ENCODE measurements around the gene SATB1.
A peak's percentile ranks its signal among the peaks of the same experiment; 100 is the strongest.
"Not testable (repeated sequence)": the region's sequence is repeated elsewhere in the genome, so short reads cannot be mapped to it uniquely, and the experiment has no call there.

SATB1 gene

DNA sequence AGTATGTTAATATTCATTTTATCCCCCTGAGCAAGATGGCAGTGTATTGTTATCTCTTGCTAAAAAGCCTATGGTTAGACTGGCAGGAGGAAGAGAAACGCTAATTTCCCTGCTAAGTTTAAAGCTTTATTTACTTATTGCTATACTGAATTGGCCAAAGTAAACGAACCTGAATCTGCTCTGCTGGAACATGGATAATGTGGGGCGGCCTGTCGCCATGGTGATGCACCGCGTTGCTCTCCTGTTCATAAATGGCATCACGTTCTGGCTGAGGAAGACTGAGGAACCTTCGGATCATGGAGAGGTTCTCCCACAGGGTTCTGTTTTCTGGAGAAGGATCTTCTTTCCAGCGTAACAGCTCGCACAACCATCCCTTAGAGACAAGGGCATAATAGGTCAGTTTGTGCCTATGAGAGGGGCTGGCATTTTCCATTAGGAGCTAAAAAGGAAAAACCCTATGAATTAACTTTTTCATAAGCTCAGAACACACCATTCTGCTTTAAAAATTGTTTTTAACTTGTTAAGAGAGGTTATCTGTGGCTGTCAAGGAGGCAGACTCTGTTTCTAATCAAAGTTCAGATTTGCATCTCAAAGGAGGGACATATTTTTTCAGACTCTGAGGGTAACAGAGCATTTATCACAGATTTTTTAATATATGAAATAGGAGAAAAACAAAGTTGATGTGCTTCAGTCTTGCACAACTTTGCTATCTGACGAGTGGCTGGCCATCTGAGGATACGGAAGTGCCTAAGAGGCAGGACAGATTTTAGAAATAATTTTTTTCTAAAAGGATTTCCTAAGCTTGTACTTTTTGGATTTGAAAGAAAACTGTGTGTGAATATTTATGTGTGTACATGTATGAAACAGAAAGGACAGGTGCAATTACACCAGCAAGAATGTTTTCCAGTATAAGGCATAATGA, 73.1 kb downstream of the SATB1 start:
- DNase-seq (ENCODE audit: low read depth): no peak

DNA sequence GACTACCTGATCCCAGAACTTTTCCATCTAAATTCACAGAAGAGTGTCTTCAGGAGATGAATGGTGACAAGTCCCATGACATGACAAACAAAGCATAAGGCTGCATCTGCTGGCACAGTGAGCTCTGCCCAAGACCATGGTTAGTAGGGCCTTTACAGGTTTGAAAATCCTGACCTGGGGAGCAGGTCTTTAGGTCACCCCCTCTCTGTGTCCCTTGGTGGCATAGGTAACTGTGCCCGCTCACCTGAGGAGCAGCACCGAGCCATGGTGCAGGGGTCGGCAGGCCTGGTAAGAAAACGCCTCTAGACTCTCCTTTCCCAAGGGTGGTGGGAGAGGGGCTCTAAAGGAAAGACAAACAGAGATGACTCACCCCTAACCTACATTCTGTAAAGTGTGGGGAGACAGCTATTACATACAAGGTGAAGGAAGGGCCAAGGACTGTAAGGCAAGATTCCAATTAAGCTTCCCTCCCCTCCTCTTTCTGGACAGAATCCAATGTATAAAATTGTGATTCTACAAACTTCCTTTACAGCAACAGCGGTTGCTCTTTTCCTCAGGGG, 74.0 kb downstream of the SATB1 start:
- DNase-seq (ENCODE audit: low read depth): no peak

DNA sequence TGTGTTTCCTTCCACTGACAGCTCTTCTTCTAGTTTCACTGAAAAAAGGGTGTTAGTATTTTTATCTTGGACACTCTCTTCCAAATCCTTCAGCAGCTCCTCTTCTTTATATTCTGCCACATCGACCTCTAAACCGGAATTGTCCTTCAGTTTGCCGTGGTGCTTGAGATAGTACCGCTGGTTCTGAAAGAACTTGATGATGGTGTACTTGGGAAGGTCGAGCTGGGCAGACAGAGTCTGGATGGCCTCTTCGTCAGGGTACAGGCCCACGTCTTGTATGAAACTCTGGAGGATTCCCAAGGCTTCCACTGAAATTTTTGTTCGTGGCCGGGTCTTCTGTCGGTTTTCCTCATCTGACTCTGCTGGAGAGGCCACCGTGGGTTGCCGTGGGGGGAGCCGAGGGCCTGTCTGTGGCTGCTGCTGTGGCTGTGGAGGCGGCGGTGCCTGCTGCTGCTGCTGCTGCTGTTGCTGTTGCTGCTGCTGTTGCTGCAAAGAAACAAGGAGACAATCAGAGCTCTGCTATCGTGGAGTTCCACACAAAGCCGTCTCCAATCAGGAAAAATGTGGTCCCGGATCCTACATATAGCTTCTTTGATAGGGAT, 75.8 kb downstream of the SATB1 start:
- DNase-seq (ENCODE audit: low read depth): no peak

DNA sequence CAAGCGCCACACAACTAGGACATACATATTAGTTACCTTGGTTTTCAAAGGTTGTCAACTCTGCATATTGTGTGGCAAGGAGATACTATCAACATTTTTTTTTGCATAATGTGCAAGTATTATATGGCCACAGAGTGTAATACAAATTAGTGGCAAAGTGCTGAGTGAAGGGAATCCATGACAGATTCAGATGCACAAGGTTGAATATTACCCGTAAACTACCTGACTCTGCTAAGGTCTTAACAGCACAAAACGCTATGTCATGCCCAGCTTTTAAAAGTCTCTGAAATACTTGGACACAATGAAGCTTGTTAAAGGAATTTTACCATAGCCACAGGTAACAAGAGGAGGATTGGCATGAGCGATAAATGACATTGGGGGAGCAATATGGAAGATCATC, 79.0 kb downstream of the SATB1 start:
- no peak for DNase-seq (ENCODE audit: low read depth)

DNA sequence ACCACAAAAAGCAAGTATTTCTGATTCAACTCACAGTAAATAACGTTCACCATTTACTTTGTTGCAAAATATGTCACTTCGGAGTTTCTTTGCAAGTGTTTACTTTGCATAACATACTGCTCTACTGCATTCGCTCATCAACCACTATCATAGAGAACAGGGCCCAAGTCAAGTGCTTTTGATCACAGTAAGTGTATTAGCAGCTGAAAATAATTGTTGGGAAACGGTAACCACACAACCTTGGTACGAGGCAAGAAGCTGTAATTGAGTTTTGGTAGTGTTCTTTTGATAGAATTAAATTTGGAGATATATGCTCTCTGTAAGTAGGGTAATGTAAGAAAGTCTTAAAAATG, 80.1 kb downstream of the SATB1 start:
- DNase-seq (ENCODE audit: low read depth): no peak

DNA sequence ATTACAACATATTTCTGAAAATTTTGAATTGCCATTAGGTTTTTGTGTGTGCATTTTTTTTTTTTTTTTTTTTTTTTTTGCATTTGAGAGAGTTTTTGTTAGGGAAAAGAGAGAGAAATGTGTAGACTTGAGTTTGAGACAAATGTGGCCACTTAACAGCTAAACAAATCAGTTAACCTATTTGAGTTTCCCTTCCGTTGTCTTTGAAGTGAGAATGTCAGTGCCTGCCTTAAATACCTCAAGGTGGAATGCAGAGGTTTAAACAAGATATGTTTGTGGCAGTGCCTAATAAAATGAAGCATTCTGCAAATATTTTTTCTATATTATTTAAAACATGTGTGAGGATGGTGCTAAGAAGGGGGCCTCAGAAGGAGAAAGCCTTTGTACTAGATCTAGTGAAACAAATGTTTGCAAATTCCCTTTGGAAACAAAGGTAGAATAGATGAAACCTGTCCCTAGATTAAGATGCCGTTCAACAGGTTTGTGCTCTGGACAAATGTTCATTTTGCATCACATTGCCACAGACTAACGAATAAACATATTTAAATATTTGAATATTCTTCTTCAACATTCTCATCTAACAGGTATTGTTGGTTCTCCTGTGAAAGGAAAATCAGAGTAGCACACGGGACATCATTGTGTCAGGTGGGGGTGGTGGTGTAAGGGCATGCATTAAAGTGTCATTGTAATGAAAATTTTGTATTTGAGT, 80.7 kb downstream of the SATB1 start:
- DNase-seq (ENCODE audit: low read depth): no peak

DNA sequence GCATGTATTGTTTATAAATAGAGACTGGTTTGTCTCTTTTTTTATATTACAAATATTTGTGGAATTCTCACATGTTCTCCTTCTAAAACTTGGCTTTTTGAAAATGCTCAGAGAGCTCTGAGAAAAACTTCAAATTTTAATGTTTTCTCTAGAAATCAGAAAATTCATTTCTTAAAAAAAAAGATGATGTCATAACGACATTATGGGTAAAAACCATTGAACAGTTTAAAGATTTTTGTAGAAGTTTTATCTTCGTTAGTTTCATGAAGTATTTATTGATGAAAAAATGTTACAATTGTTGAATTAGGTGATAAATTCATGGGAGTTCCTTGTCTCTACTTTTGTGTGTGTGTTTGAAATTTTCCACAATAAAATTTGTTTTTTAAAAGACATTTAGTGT, 81.3 kb downstream of the SATB1 start:
- no peak for DNase-seq (ENCODE audit: low read depth)

DNA sequence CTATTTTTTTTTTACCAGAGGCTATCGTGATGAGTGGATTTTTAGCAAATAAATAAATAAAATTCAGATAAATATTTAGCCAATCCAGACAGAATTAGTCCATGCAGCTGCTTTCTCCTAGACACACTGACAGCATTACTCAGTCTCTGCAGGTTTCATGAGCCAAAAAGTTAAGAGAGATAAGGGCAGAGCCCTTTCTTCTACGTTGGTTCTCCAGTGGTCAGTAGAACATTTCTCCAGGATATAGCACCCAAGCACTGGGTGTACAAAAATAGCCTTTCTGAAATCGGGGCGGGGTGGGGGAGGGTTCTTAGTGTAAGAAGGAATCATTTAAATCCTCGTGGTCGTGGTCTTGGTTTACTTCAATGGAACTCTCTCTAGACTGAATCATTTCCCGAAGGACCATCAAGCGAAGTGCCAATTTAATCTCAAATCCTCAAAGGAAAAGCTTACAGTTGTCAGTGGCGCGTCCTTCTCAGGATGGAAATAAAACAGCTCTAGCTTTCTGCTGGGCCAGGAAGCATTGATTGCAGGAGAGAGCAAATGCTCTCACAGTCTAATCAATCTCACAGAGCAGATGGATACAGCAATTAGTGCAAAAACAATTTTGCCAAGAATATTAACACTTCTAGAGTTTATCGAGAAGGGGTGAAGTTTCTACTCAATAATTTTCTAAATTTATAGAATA, 86.2 kb downstream of the SATB1 start:
- DNase-seq (ENCODE audit: low read depth): no peak

DNA sequence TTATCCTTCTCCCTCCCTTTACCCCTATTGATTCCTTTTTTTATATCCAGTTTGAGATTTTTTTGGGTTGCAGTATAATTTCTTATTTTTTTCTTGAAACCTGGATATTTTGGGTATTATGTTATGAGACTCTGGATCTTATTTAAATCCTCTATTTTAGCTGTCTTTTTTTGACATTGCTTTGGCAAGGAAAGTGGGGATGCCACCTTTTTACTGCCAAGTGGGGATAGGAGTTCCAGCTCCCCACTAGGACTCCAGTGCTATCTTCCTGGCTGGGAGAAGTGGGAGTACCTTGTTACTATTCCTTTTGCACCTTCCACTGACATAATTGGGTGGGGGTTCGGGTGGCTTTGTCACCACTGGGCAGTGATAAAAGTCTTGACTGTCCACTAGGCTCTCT, 87.9 kb downstream of the SATB1 start:
- DNase-seq (ENCODE audit: low read depth): no peak

DNA sequence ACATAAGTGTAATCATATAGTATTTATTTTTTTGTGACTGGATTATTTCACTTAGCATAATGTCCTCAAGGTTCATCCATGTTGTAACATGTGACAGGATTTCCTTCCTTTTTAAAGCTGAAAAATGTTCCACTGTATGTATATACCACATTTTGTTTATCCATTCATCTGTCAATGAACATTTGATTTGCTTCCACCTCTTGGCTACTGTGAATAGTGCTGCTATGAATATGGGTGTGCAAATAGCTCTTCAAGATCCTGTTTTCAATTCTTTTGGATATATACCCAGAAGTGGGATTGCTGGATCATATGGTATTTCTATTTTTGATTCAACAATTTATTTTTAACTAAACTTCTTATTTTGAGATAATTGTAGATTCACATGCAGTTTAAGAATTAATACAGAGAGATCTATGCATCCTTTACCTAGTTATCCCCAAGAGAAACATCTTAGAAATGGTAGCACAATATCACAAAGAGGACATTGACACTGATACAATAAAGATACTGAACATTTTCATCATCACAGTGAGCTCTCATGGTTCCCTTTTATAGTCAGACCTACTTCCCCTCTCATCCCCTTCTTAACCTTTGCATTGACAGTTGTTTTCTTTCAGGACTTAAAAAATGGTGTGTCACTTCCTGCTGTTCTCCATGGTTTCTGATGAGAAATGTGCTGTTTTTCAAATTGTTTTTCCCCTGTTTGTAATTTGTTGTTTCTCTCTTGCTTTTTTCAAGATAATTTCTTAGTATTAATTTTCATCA, 90.1 kb downstream of the SATB1 start:
- DNase-seq (ENCODE audit: low read depth): no peak

DNA sequence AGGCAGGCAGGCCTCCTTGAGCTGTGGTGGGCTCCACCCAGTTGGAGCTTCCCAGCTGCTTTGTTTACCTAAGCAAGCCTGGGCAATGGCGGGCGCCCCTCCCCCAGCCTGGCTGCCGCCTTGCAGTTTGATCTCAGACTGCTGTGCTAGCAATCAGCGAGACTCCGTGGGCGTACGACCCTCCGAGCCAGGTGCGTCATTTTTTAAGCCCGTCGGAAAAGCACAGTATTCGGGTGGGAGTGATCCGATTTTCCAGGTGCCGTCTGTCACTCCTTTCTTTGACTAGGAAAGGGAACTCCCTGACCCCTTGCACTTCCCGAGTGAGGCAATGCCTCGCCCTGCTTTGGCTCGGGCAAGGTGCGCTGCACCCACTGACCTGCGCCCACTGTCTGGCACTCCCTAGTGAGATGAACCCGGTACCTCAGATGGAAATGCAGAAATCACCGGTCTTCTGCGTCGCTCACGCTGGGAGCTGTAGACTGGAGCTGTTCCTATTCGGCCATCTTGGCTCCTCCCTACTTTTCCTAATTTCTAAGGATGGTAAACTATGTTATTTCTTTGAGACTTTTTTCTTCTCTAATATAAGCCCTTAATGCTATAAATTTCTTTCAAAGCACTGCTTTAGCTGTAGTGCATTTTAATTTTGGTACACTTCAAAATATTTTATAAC, 94.2 kb downstream of the SATB1 start:
- not testable (repeated sequence) for DNase-seq (ENCODE audit: low read depth)

DNA sequence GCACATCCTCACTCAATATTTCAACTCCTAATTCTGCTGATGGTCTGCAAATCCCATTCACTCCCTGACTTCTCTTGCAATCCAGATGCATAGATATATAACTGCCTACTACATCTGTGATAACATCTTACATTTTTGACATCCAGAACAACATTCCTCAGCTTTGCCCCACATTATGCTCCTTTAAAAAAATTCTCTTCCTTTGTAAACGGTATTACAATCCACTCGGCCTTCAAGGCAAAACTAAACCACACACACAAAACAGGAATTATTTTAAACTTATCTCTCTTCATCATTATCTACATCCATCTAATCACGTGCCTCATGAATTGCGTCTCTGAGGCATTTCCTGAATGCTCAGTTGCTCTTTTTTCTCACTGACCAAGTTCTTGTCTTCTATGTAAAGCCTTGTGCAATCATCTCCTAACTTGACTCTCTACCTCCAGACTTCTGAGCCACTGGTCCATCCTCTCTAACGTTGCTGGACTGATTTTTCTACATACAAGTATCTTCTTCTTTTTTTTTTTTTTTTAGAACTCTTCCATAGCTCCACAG, 117.0 kb downstream of the SATB1 start:
- no peak for DNase-seq (ENCODE audit: low read depth)

DNA sequence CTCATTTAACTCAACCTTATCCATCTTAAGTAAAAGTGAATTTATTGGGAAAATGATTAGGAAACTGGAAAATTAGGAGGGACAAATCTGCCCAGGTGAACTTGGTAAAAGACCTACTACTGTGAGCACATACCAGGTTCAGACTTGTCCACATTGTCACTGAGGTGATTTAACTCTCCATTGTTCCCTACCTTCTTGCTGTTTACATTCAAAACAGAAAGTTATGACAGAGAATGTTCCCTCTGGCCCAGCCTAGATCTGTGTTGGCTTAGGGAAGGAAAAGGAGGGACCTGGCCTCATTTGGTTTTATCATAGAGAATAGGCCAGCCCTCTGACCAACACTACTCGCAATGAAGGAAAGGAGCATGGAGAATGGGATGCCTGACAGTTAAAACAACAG, 117.6 kb downstream of the SATB1 start:
- DNase-seq (ENCODE audit: low read depth): no peak

DNA sequence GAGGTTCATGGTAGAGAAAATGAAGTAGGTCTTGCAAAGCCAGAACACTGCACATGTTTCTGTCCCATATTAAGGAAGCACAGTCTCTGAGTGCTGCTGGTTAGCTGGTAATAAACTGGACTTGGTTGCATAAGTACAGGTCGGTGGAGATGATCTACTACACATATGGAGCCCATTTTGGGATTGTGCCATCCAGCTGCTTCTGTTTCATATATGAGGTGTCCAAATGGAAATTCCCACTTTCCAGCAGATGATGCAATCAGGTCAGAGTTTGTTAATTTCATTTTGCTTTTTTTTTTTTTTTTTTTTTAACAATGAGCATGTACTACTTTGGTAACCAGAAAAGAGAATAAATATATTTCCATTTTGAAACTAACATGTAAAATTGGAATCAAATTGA, 122.6 kb downstream of the SATB1 start:
- peak; percentile 10 for DNase-seq (ENCODE audit: low read depth)

DNA sequence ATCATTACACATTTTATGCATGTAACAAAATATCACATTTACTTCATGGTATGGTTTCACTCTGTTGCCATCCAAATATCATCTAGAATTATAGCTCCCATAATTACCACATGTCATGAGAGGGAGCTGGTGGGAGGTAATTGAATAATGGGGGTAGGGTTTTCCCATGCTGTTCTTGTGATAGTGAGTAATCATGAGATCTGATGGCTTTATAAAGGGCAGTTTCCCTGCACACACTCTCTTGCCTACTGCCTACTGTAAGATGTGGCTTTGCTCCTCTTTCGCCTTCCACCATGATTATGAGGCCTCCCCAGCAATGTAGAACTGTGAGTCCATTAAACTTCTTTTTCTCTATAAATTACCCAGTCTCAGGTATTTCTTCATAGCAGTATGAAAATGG, 123.4 kb downstream of the SATB1 start:
- no peak for DNase-seq (ENCODE audit: low read depth)

DNA sequence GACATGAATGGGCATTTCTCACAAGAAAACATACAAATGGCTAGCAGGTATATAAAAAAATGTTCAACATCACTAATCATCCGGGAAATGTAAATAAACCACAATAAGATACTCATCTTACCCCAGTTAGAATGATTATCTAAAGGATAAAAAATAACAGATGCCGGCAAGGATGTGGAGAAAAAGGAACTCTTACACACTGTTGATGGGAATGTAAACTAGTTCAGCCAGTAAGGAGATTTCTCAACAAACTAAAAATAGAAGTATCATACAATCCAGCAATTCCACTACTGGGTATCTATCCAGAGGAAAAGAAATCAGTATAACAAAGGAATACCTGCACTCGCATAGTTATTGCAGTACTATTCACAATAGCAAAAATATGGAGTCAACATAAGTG, 124.2 kb downstream of the SATB1 start:
- no peak for DNase-seq (ENCODE audit: low read depth)

DNA sequence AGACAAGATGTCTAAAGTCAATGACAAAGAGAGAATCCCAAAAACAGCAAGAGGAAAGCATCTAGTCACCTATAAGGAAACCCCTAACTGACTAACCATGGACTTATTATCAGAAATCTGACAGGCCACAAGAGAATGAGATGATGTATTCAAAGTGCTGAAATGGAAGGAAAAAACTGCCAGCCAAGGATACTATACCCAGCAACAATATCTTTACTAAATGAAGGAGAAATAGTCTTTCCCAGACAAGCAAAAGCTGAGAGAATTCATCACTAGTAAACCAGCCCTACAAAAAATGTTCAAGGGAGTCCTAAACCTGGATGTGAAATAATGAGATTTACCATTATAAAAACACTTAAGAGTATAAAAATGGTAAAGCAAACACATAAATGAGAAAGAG, 128.0 kb downstream of the SATB1 start:
- DNase-seq (ENCODE audit: low read depth): no peak

Measured in iris pigment epithelial cell (primary cell).